ENCODE data around the gene SND1.

GRCh38 chr7:128024151-128024550, 372.2 kb downstream of the SND1 start:
- TF ChIP-seq CTCF (conservative IDR thresholded peaks at IDR 0.05 in 1 of 2, IDR thresholded peaks at IDR 0.05 in 1 of 2; ENCODE audit: low read depth in 1 of 2, low read length in 2 of 2) (no peak), EZH2 (IDR thresholded peaks at IDR 0.05; ENCODE audit: low read length, missing control alignments) (no peak)
